ACHN (cell line): Measurements from ENCODE around the gene LMO1.
A peak's percentile ranks its signal among the peaks of the same experiment; 100 is the strongest.

Source experiments
- DNase-seq: peaks from one replicate; pipeline ENCODE4 v3.0.0-alpha.2; 2015
- in situ Hi-C: cut with HindIII; loops from 2 replicates; pipeline ENCODE4 v1.10.0; 2017; ENCODE audit warnings: low sequenced_read_pairs, low pct_ligation_motif_present, low pct_unique_long_range_greater_than_20kb

The LMO1 gene

DNA sequence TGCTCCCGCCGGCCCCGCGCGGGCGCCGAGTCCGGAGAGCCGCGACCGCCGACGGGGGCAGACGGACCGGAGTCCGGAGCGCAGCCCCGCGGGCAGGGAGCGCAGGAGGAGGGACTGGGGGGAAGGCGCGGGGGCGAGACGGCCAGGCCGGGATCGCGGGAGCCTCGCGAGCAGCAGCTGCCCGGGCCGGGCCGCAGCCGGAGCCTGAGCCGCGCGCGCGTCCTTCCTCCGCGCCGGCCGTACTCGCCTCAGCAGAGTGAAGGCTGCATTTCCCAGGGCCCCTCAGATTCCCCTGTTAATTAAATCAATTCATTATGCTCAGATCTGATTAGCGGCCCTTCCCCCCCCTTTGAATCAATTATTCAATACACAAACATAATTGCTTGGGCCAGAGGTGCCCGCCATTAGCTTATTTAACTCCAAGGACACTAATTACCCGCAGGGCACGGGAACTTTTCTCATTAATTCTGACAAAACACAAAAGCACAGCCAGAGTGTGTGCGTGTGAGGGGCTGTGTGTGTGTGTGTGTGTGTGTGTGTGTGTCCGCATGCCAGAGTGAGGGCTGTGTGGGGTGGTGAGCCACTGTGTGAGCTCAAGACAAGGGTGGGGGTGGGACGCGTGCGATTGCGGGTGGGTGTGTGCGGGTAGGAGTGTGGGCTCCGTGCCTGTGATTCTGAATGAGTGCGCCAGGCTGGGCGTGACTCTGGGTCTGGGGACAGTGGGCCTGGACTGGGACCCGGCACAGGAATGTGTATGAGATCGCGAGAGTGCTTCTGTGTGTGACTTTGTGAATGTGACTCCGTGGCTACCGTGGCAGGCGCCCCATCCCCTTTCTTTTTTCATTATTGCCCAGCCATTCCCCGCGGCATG lies 5.1 kb upstream of the LMO1 start:
- in situ Hi-C loops, result no loop called here
- no peak for DNase-seq

- no peak for DNase-seq
- in situ Hi-C loops, result no loop called here
Observed at GRCh38 chr11:8267831-8268529, 4.3 kb upstream of the LMO1 start.

DNA sequence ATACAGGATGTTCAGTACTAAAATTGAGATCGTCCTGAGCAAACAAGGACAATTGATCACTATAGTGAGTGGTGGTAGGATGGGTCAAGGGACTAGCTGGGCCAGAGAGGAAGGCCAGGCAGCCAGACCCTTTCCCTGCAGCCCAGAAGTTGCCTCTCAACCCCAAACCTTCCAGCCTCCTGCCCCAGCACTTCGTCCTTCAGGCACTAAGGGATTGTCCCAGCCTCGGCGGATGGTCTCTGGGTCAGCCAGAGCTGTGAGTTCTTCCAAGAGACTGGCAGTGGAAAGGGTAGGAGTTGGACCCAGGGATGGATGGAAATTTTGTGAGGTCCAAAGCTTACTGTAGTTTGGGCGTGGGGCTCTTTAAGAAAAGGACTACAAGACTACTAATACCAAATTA lies 3.6 kb upstream of the LMO1 start:
- in situ Hi-C loops, result no loop called here
- no peak for DNase-seq

GRCh38 chr11:8266246-8267241 lies 2.9 kb upstream of the LMO1 start:
- in situ Hi-C loops, result no loop called here
- DNase-seq, result no peak

- peak; percentile 15 for DNase-seq
- in situ Hi-C loops, result no loop called here
Observed at GRCh38 chr11:8265681-8266241, 2.1 kb upstream of the LMO1 start.

DNA sequence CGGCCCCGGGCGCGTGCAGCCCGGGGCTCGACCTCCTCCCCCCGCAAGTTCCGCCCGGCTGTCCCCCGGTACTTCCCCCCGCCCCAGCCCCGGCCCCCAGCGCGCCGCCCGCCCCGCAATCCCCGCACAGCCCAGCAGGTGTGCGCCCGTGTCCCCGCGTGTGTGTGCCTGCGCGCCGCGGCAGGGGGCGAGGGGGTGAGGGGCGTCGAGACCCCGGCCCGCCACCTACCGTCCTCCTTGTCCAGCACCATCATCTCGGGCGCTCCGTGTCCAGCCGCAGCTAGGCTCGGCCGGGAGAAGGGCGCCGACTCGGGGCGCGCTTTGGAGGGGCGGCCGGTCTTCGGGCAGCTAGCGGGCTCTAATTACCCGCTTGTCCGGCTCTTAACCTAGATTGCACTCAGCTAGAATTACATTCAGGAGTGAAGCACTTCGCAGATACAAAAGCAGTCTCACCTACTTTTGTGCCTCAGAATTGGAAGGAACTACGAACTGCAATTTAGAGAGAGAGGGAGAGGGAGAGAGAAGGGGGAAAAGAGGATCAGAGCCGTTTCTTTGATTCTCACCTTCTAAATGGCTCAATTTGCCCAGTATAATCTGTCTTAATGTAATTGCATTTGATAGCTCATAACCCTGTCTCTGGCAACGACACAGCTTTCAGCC lies 439 bp downstream of the LMO1 start:
- no peak for DNase-seq
- in situ Hi-C loops, result no loop called here

GRCh38 chr11:8262552-8263108 lies 1.0 kb downstream of the LMO1 start:
- in situ Hi-C loops, result no loop called here
- peak; percentile 35 for DNase-seq

DNA sequence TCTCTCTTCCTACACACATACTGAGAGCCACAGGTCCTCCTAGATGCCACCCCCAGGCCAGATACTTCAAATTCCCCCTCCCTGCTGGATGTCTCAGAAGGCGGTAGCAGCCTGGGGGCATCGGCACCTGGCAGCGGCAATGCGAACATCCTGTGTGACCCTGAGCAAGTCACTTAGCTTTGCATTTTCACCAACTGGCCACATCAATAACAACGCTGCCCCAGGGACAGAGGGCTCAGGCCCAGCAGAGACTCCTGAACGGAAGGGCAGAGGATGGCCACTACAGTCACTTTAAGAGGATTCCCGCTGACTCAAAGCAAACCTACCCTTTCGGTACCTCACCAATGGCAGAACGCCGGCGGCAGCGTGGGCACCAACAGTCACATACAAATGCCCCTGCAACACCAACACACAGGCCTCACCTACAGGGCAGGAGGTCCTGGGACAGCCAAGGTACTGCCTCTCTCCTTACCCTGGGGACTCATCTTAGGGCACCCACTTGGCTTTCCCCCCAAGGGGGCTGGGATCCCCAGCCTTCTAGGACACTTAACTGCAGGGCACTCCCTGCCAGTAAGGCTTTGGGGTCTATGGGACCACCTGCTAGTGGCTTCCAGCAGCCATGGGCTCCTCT lies 1.6 kb downstream of the LMO1 start:
- in situ Hi-C loops, result no loop called here

GRCh38 chr11:8261291-8261690 lies 2.4 kb downstream of the LMO1 start:
- no peak for DNase-seq
- in situ Hi-C loops, result no loop called here

More for the DNA sequence above, 1.6 kb downstream of the LMO1 start:
- no peak for DNase-seq

DNA sequence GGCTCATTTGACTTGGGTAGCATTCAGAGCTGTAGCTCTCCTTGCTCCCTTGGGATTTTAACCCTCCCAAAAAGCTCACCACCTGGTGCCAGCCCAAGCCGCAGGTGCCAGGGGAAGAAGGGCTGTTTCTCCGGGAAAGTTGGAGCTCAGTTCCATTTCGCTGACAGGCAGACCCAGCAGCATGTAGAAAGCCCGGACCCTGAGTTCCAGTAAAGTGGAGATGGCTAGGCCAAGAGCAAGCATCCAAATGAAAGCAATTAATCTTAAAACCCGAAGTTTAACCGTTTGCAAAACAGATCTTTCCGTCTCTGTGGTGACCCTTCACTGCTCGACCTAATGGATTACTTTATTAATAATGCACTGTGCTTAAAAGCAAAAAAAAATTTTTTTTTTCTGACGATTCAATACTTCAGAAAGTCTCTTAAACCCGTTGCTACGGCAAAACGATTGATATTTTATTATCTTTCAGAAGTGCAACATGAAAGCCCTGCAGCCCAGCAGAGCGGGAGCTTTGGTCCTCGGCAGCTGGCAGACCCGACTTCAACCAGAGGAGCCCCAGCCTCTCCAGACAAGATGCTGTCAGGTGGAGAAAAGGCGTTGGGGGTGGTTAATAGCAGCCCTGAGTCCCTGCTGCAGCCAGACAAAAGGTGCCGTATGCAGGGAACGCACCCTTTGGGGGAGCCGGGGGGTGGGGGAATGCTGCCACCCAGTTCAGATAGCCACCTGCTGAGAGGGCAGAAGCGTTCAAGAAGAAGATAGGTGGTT lies 3.3 kb downstream of the LMO1 start:
- no peak for DNase-seq
- in situ Hi-C loops, result no loop called here

GRCh38 chr11:8259306-8259959 lies 4.2 kb downstream of the LMO1 start:
- no peak for DNase-seq
- in situ Hi-C loops, result no loop called here

- in situ Hi-C loops, result no loop called here
Observed at GRCh38 chr11:8258784-8259183, 4.9 kb downstream of the LMO1 start.

DNA sequence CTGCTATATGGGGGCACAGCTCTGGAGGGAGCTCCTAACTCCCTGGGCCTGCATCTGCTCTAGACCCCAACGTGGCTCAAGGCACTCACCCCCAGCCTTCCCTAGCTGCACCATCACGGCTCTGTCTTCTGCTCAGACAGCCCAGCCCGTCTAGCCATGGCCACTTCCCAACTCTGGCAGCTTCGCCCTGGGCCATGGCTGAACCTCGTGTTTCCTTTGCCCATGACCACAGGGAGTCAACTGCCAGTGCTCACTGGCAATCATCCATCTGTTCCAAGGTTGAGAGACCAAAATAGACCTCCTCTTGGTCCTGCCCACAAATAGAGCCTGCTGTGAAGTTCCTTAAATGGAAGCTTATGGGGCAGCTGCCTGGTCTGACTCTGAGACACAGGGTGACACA lies 5.4 kb downstream of the LMO1 start:
- DNase-seq, result no peak
- in situ Hi-C loops, result no loop called here

More at GRCh38 chr11:8258784-8259183, 4.9 kb downstream of the LMO1 start:
- peak; percentile 71 for DNase-seq

- in situ Hi-C loops, result no loop called here
- no peak for DNase-seq
Observed at GRCh38 chr11:8257003-8257664, 6.5 kb downstream of the LMO1 start.

DNA sequence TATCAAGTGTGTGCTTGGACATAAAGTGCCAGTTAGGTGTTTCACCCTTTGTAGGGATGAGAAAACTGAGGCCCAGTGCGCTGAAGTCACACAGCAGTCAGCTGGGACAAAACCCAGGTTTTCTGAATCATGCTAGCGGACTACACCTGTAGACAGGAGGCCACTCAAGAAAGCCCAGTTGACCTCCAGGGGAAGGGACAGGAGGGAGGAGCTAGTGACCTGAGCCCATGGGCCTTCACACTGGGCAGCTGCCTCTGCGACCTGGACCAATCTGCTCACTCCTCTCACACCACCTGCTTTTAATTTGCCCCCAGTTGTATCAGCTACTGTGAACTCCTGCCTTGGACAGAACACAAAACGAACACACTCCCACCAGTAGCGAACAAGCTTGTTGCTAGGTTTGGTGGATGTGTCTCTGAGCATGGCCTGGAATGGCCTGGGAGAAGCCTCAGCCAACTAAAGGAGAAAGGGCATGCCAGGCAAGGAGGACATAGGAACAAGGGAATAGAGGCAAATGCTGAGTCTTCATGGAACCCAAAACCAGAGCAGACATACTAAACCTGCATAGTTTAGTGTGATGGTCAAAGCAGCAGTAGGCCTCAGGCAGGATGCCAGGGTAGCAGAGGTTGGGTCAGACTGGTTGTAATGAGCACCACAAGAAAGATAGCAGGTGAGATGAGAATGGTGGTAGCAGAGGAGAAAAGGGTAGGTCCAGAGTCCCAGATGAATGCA lies 7.2 kb downstream of the LMO1 start:
- DNase-seq, result no peak
- in situ Hi-C loops, result no loop called here
